ENCODE data around the gene SYNE2.

DNA sequence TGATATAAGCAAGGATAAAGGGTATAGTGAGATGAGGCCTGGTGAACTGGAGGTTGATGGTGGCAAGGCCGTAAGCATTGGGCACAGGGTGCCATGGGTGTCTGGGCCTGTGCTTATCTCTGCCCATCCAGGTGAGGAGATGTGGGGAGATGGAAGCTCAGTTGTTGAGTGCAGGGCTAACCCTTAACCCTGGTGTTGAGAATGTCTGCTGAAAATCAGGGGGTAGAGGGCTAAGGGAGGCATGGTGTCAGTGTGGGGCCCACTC lies 86.1 kb downstream of the SYNE2 start:
- TF ChIP-seq CTCF (IDR thresholded peaks at IDR 0.05) (no peak), POLR2AphosphoS5 (IDR thresholded peaks at IDR 0.05) (no peak), POLR2A (IDR thresholded peaks at IDR 0.05) (no peak)

All from prostate gland (tissue), 2 donors.